Keratinocyte (primary cell): Measurements from ENCODE around the gene RASGEF1C.

Experiments used
- EZH2 ChIP-seq: IDR thresholded peaks from one replicate; pipeline ENCODE4 v1.6.1; 2012; ENCODE audit warnings: inconsistent platforms, mild to moderate bottlenecking, low read length, moderate library complexity
- TF ChIP-seq, protein P1 (sequence below), 3 experiments: IDR thresholded peaks in 1 of 3; conservative IDR thresholded peaks in 1 of 3; optimal IDR thresholded peaks in 1 of 3; 2 replicates in 2 of 3; 3 replicates in 1 of 3; pipeline versions ENCODE3 to v1.5.1; 2011; ENCODE audit warnings: low read length in 3 of 3, mild to moderate bottlenecking in 3 of 3, moderate library complexity in 2 of 3, control low read depth in 1 of 3, inconsistent platforms in 1 of 3; ENCODE audit not compliant: insufficient read depth in 2 of 3; ENCODE audit errors: extremely low read depth in 1 of 3

DNA sequence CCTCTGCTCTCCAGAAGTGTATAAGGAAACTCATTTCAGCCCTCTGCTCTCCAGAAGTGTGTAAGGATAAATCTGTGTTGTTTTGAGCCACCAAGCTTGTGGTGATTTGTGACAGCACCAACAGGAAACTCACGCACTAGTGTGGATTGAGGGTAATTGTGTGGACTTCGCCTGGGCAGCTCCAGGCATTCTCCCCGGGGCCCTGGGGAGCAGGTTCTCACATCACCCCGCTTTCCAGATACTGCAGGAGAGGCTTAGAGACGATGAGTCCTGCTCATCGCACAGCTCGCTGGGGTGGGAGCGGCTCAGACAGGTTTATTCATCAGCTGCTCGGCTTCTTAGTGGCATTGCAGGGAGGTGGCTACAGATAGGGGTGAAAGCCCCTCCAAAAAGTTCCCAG, 99.1 kb downstream of the RASGEF1C start:
- TF ChIP-seq, protein P1, sequence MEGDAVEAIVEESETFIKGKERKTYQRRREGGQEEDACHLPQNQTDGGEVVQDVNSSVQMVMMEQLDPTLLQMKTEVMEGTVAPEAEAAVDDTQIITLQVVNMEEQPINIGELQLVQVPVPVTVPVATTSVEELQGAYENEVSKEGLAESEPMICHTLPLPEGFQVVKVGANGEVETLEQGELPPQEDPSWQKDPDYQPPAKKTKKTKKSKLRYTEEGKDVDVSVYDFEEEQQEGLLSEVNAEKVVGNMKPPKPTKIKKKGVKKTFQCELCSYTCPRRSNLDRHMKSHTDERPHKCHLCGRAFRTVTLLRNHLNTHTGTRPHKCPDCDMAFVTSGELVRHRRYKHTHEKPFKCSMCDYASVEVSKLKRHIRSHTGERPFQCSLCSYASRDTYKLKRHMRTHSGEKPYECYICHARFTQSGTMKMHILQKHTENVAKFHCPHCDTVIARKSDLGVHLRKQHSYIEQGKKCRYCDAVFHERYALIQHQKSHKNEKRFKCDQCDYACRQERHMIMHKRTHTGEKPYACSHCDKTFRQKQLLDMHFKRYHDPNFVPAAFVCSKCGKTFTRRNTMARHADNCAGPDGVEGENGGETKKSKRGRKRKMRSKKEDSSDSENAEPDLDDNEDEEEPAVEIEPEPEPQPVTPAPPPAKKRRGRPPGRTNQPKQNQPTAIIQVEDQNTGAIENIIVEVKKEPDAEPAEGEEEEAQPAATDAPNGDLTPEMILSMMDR (optimal IDR thresholded peaks at IDR 0.05 in 1 of 3, IDR thresholded peaks at IDR 0.05 in 1 of 3, conservative IDR thresholded peaks at IDR 0.05 in 1 of 3; ENCODE audit: extremely low read depth in 1 of 3, insufficient read depth in 2 of 3, low read length in 3 of 3), result no peak
- no peak for TF ChIP-seq EZH2
